Adrenal gland (tissue), 12 donors: ENCODE results near the gene TRMT1. TPM values are rescaled to one million over a fixed set of nuclear protein-coding genes. Genes with fewer than 3 reads are reported as not detected.

Experiments used
- DNase-seq, 7 donors: peaks; one replicate each; pipeline ENCODE4 v3.0.0-alpha.2; 2019 to 2020
- H3K27ac ChIP-seq, 5 donors: fragments of 200-600 bp; sonication (generic) in 4 of 5; 1 replicate in 3 of 5; 2 replicates in 2 of 5; pipeline versions ENCODE4 v1.5.1 to v1.8.0; 2016 to 2020; ENCODE audit warnings: mild to moderate bottlenecking in 1 of 5
- H3K27me3 ChIP-seq: fragments of 200-600 bp; 2 replicates; pipeline ENCODE4 v1.8.0; 2021
- H3K36me3 ChIP-seq, 2 donors: fragments of 200-600 bp; replicated peaks in 1 of 2; 1 replicate in 1 of 2; 2 replicates in 1 of 2; pipeline versions ENCODE4 v1.5.1 to v1.8.0; 2018 to 2022
- H3K4me1 ChIP-seq, 2 donors: fragments of 200-600 bp; replicated peaks in 1 of 2; 1 replicate in 1 of 2; 2 replicates in 1 of 2; pipeline versions ENCODE4 v1.5.1 to v1.8.0; 2018 to 2021
- H3K4me3 ChIP-seq, 4 donors: fragments of 200-600 bp; sonication (generic) in 3 of 4; one replicate each; pipeline ENCODE4 v1.5.1; 2016 to 2018
- H3K9me3 ChIP-seq, 3 donors: fragments of 200-600 bp; sonication (generic) in 1 of 3; replicated peaks in 1 of 3; 1 replicate in 2 of 3; 2 replicates in 1 of 3; pipeline versions ENCODE4 v1.5.1 to v1.8.0; 2016 to 2021
- POLR2A ChIP-seq, 2 donors: fragments of 450-650 bp; IDR thresholded peaks; one replicate each; pipeline ENCODE4 v1.6.1; 2017; ENCODE audit warnings: antibody characterized with exemption in 2 of 2, mild to moderate bottlenecking in 2 of 2, moderate library complexity in 1 of 2
- WGBS, 4 donors: extraction: QIAGEN DNeasy Blood & Tissue Kit in 2 of 4; methylation state at CpG; one replicate each; pipeline versions ENCODE4 v1.1.5 to v1.1.7; 2013 to 2017; 5-methylcytosine and 5-hydroxymethylcytosine counted together
- intact Hi-C, 2 donors: fragments of 100-400 bp; cut with DNase I; formaldehyde crosslinking; loops; one replicate each; pipeline versions ENCODE4 v1.14.1 to v1.15.0; 2022 to 2023
- polyA plus RNA-seq, 3 donors: library from polyadenylated mRNA; stranded (reverse); fragments of 200-250 nt in 2 of 3; fragments of 350-450 nt in 1 of 3; fragmentation: Illumina TruSeq in 1 of 3; extraction: RNeasy Lipid Tissue Mini Kit (QIAGEN cat#74804) in 1 of 3; gene quantifications; one replicate each; pipeline ENCODE4 v1.2.3, GENCODE V29; 2013 to 2014
- total RNA-seq, 9 donors: library from RNA; depleted of rRNA in 4 of 9; stranded (reverse); fragments of >200 nt in 4 of 9; fragments of 120-200 nt in 1 of 9; fragmentation: NEBNext Ultra II Directional in 1 of 9; extraction: Animal tissue kit (Norgen Biotek cat#: 25700) in 1 of 9; gene quantifications; one replicate each; pipeline versions ENCODE4 v1.1.0 to v1.2.4, GENCODE V29; 2013 to 2023
- TF ChIP-seq, protein P1 (sequence below), 6 experiments: fragments of 450-650 bp in 4 of 6; fragments of 200-600 bp in 2 of 6; sonication (generic) in 1 of 6; IDR thresholded peaks; 1 replicate in 5 of 6; 2 replicates in 1 of 6; pipeline versions ENCODE4 v1.5.1 to v1.8.0; 2016 to 2021; ENCODE audit warnings: antibody characterized with exemption in 6 of 6, mild to moderate bottlenecking in 2 of 6, moderate library complexity in 1 of 6
- donor health status: healthy with polysubstance abuse.
- donor health status: Bipolar disorder and iron deficiency.
- donor health status: DM: yes; HTN: yes; CAD: no.
- donor health status: DM: no; HTN: no; CAD: no.
- donor health status: DM: no; HTN: no; CAD: no.
- donor health status: DM: yes; HTN: yes; CAD: no.

Gene TRMT1
- total and polyA plus RNA-seq, 12 donors: 13.4 to 229 (median 35.4) TPM

DNA sequence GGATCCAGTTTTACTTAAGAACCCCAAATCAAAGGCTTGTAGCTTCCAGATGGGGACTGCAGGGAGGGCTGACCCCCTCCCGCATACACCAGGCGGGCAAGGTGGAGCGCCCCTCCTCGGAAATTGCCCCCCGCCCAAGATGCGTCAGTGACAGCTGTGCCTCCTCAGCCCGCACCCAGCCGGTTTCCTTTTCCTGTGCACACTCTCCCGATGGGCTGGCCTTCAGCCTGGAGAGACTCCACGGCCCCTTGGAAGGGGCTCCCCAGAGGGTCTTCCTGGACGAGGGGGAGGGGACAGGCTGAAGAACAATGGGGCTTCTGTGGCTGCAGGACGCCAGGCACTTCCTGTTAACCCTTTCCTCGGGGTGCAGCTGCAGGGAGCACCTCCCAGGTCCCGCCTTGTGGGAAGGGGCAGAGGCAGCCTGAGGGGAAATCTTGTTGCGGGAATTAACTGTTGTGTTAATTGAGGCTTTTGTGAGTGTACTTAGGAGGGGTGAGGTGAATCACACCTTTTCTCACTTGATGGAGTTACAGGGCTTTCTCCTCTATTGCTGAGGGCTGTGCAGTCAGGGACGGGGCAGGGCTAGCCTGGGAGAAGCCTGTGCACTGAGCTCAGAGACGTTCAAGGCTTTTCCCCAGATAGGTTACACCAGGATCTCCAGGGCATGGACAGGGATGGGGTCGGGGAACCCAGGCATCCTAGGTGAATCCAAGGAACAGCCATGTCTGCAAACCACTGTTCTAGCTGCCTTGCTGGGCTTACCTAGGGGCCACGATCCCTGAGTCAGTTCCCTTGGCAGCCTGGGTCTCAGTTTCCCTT lies 48.0 kb upstream of the TRMT1 start:
- DNase-seq: peak in 6 of 7 donors; percentile 48 to 75 (median 58)
- TF ChIP-seq, protein P1, sequence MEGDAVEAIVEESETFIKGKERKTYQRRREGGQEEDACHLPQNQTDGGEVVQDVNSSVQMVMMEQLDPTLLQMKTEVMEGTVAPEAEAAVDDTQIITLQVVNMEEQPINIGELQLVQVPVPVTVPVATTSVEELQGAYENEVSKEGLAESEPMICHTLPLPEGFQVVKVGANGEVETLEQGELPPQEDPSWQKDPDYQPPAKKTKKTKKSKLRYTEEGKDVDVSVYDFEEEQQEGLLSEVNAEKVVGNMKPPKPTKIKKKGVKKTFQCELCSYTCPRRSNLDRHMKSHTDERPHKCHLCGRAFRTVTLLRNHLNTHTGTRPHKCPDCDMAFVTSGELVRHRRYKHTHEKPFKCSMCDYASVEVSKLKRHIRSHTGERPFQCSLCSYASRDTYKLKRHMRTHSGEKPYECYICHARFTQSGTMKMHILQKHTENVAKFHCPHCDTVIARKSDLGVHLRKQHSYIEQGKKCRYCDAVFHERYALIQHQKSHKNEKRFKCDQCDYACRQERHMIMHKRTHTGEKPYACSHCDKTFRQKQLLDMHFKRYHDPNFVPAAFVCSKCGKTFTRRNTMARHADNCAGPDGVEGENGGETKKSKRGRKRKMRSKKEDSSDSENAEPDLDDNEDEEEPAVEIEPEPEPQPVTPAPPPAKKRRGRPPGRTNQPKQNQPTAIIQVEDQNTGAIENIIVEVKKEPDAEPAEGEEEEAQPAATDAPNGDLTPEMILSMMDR (IDR thresholded peaks at IDR 0.05): no peak
- TF ChIP-seq POLR2A (IDR thresholded peaks at IDR 0.05): no peak
- H3K4me3 ChIP-seq: peak overlapping the region in 1 of 4 donors; percentile 31
- no peaks in the 10 kb centered on the region for H3K27me3 ChIP-seq
- peak overlapping the region; percentile 40 to 93 (median 72) for H3K27ac ChIP-seq
- no peaks in the 10 kb centered on the region for H3K36me3 ChIP-seq
- WGBS, 4 donors: 37 to 44% (median 39%) methylated on average over 14 to 19 of the region's 19 CpGs
- H3K9me3 ChIP-seq: no peaks in the 10 kb centered on the region
- peaks cover 16 to 38% of the 10 kb centered on the region in 2 donors for H3K4me1 ChIP-seq
- intact Hi-C loops: no loop called here

- TF ChIP-seq, protein P1 (IDR thresholded peaks at IDR 0.05): no peak
- peak in 1 of 2 donors; percentile 40 for TF ChIP-seq POLR2A (IDR thresholded peaks at IDR 0.05)
- no peaks in the 10 kb centered on the region for H3K9me3 ChIP-seq
- peak overlapping the region in 1 of 4 donors; percentile 31 for H3K4me3 ChIP-seq
- WGBS, 4 donors: 24 to 38% (median 27%) methylated on average over 7 to 20 of the region's 20 CpGs
- DNase-seq: peak; percentile 72 to 85 (median 81)
- peak overlapping the region; percentile 40 to 93 (median 72) for H3K27ac ChIP-seq
- H3K36me3 ChIP-seq: no peaks in the 10 kb centered on the region
- H3K4me1 ChIP-seq: peaks cover 16 to 38% of the 10 kb centered on the region in 2 donors
- intact Hi-C loops: no loop called here
- H3K27me3 ChIP-seq: no peaks in the 10 kb centered on the region
These were observed 47.2 kb upstream of the TRMT1 start for GRCh38 chr19:13163609-13164342.

- 3 to 11% (median 6%) methylated on average over 22 to 58 of the region's 58 CpGs for WGBS, 4 donors
- Histone ChIP-seq H3K4me1 (peaks cover 16 to 38% of the 10 kb centered on the region in 2 donors), H3K27me3 (no peaks in the 10 kb centered on the region), H3K27ac (peak overlapping the region; percentile 40 to 93 (median 72)), H3K9me3 (no peaks in the 10 kb centered on the region), H3K4me3 (peak overlapping the region in 2 of 4 donors; percentile 14 to 31), H3K36me3 (no peaks in the 10 kb centered on the region)
- TF ChIP-seq, protein P1 (IDR thresholded peaks at IDR 0.05): no peak
- peak in 1 of 2 donors; percentile 71 for TF ChIP-seq POLR2A (IDR thresholded peaks at IDR 0.05)
- intact Hi-C loops: no loop called here
- DNase-seq: peak; percentile 96 to 99 (median 98)
These were observed 46.4 kb upstream of the TRMT1 start for GRCh38 chr19:13162724-13163608.
